HAP-1 (cell line): ENCODE results near the gene OR7G1.

Experiments
- DNase-seq, 2 experiments: peaks; one replicate each; pipeline ENCODE4 v3.0.0-alpha.2; 2016 to 2020; ENCODE audit warnings: low spot score in 2 of 2
- H3K27me3 ChIP-seq: fragments of 250-450 bp; sonication (Bioruptor Pico); 2 replicates; pipeline ENCODE4 v1.5.1; 2020; ENCODE audit warnings: low read depth, mild to moderate bottlenecking, moderate library complexity
- H3K36me3 ChIP-seq: fragments of 250-450 bp; sonication (Bioruptor Pico); replicated peaks from 2 replicates; pipeline ENCODE4 v1.5.1; 2020; ENCODE audit warnings: mild to moderate bottlenecking
- H3K4me1 ChIP-seq: fragments of 250-450 bp; sonication (Bioruptor Pico); 2 replicates; pipeline ENCODE4 v1.5.1; 2020; ENCODE audit warnings: mild to moderate bottlenecking
- H3K4me3 ChIP-seq: fragments of 250-450 bp; sonication (Bioruptor Pico); 2 replicates; pipeline ENCODE4 v1.5.1; 2020; ENCODE audit warnings: mild to moderate bottlenecking, moderate library complexity
- H3K9me3 ChIP-seq: fragments of 250-450 bp; sonication (Bioruptor Pico); 2 replicates; pipeline ENCODE4 v1.5.1; 2020; ENCODE audit warnings: mild to moderate bottlenecking, moderate library complexity
- in situ Hi-C: fragments of 300-500 bp; cut with MboI; formaldehyde crosslinking; loops from 3 replicates; pipeline ENCODE4 v1.14.3; 2020; ENCODE audit warnings: low sequenced_read_pairs, inconsistent platforms, mixed read lengths

The OR7G1 gene

GRCh38 chr19:9065457-9066014, 50.0 kb downstream of the OR7G1 start:
- DNase-seq: no peak
- no peak overlapping the region for H3K4me3 ChIP-seq
- no peaks in the 10 kb centered on the region for H3K9me3 ChIP-seq
- no peaks in the 10 kb centered on the region for H3K36me3 ChIP-seq
- H3K27me3 ChIP-seq: no peaks in the 10 kb centered on the region
- in situ Hi-C loops: no loop called here
- no peaks in the 10 kb centered on the region for H3K4me1 ChIP-seq
